ENCODE measurements around the gene EOLA1. TPM values are rescaled to one million over a fixed set of nuclear protein-coding genes. Genes with fewer than 3 reads are reported as not detected.

Gene EOLA1
- total RNA-seq, 1 donor from 2014 or later = 5.6 TPM

GRCh38 chrX:149504226-149504914 lies 36.4 kb upstream of the EOLA1 start:
- Histone ChIP-seq H3K9me3 (no peaks in the 10 kb centered on the region), H3K4me3 (peak overlapping the region; percentile 61 to 63), H3K27me3 (no peaks in the 10 kb centered on the region), H3K27ac (peak overlapping the region; percentile 73 to 89), H3K36me3 (peaks cover 11 to 21% of the 10 kb centered on the region in 2 donors), H3K4me1 (no peaks in the 10 kb centered on the region)
- peak in 1 of 3 experiments; percentile 28 for TF ChIP-seq CTCF (IDR thresholded peaks at IDR 0.05)
- intact Hi-C loops (cut with DNase I) = loop anchor here (2.0 to 10.0 kb wide), 3 partner anchors 36 to 860 kb away; partner anchors contain the start of genes EOLA1, MAMLD1 and TMEM185A
- DNase-seq (ENCODE audit: low spot score in 2 of 2) = no peak

- TF ChIP-seq CTCF (IDR thresholded peaks at IDR 0.05) = no peak
- Histone ChIP-seq H3K4me1 (no peaks in the 10 kb centered on the region), H3K36me3 (peaks cover 11 to 16% of the 10 kb centered on the region in 2 donors), H3K27me3 (no peaks in the 10 kb centered on the region), H3K27ac (peak within 1 kb of the TSS; percentile 73 to 89), H3K9me3 (no peaks in the 10 kb centered on the region), H3K4me3 (peak within 1 kb of the TSS; percentile 61 to 63)
- intact Hi-C loops (cut with DNase I) = loop anchor here (2.0 to 10.0 kb wide), 3 partner anchors 36 to 860 kb away; partner anchors contain the start of genes EOLA1, MAMLD1 and TMEM185A
- DNase-seq (ENCODE audit: low spot score in 2 of 2) = peak; percentile 61 to 92
These were observed 35.7 kb upstream of the EOLA1 start, which contains the start of gene IDS for GRCh38 chrX:149504915-149505651. TSS of gene IDS (minus strand) at chrX:149505306. CDS start at chrX:149505137, 169 bp downstream.

GRCh38 chrX:149505671-149506070 lies 35.1 kb upstream of the EOLA1 start:
- no peak for DNase-seq (ENCODE audit: low spot score in 2 of 2)
- Histone ChIP-seq H3K4me3 (peak overlapping the region in 1 of 2 donors; percentile 63), H3K27me3 (no peaks in the 10 kb centered on the region), H3K4me1 (no peaks in the 10 kb centered on the region), H3K9me3 (no peaks in the 10 kb centered on the region), H3K27ac (peak overlapping the region; percentile 73 to 89), H3K36me3 (peaks cover 8 to 12% of the 10 kb centered on the region in 2 donors)
- intact Hi-C loops (cut with DNase I) = loop anchor here (2.0 to 10.0 kb wide), 3 partner anchors 35 to 859 kb away; partner anchors contain the start of genes EOLA1, MAMLD1 and TMEM185A
- TF ChIP-seq CTCF (IDR thresholded peaks at IDR 0.05) = no peak

GRCh38 chrX:149506349-149506748 lies 34.5 kb upstream of the EOLA1 start:
- intact Hi-C loops (cut with DNase I) = loop anchor here (10.0 kb wide), 2 partner anchors 128 to 858 kb away; partner anchors contain the start of genes MAMLD1 and TMEM185A
- peaks cover 4 to 6% of the 10 kb centered on the region in 2 donors for H3K36me3 ChIP-seq
- no peak for TF ChIP-seq CTCF (IDR thresholded peaks at IDR 0.05)
- no peaks in the 10 kb centered on the region for H3K9me3 ChIP-seq
- no peaks in the 10 kb centered on the region for H3K4me1 ChIP-seq
- H3K27ac ChIP-seq = no peak overlapping the region
- no peaks in the 10 kb centered on the region for H3K27me3 ChIP-seq
- no peak for DNase-seq (ENCODE audit: low spot score in 2 of 2)
- no peak overlapping the region for H3K4me3 ChIP-seq

GRCh38 chrX:149508467-149508866 lies 32.3 kb upstream of the EOLA1 start:
- Histone ChIP-seq H3K27ac (no peak overlapping the region), H3K27me3 (no peaks in the 10 kb centered on the region), H3K36me3 (no peaks in the 10 kb centered on the region), H3K4me1 (no peaks in the 10 kb centered on the region), H3K4me3 (no peak overlapping the region), H3K9me3 (no peaks in the 10 kb centered on the region)
- no peak for DNase-seq (ENCODE audit: low spot score in 2 of 2)
- intact Hi-C loops (cut with DNase I) = loop anchor here (10.0 kb wide), 2 partner anchors 126 to 856 kb away; partner anchors contain the start of genes MAMLD1 and TMEM185A
- no peak for TF ChIP-seq CTCF (IDR thresholded peaks at IDR 0.05)

All from ascending aorta (tissue), 2 donors.